Tibial nerve (tissue), 3 donors: Measurements from ENCODE around the gene PDZRN3.

ENCODE experiments used
- CTCF ChIP-seq, 5 experiments: fragments of 200-600 bp in 3 of 5; fragments of 450-650 bp in 2 of 5; sonication (generic) in 3 of 5; IDR thresholded peaks; one replicate each; pipeline ENCODE4 v1.5.1; 2016 to 2019; ENCODE audit warnings: antibody characterized with exemption in 5 of 5, mild to moderate bottlenecking in 3 of 5, moderate library complexity in 2 of 5
- POLR2A ChIP-seq, 2 donors: fragments of 450-650 bp; IDR thresholded peaks; one replicate each; pipeline ENCODE4 v1.6.1; 2017; ENCODE audit warnings: antibody characterized with exemption in 2 of 2, mild to moderate bottlenecking in 2 of 2, moderate library complexity in 2 of 2

- TF ChIP-seq POLR2A (IDR thresholded peaks at IDR 0.05), result no peak
- no peak for TF ChIP-seq CTCF (IDR thresholded peaks at IDR 0.05)
These were observed 74.7 kb downstream of the PDZRN3 start for GRCh38 chr3:73550032-73550431.
